HCT116 (cell line): ENCODE measurements around the gene NRTN. TPM values are rescaled to one million over a fixed set of nuclear protein-coding genes. Genes with fewer than 3 reads are reported as not detected.

Experiments
- ATAC-seq: fragments of 200-7000 bp; cut with Tn5 transposase; 2 replicates; pipeline ENCODE4 v1.9.1; 2020; ENCODE audit warnings: mild to moderate bottlenecking, moderate library complexity
- BruUV-seq: library from RNA; stranded (reverse); fragments of 400-500 nt; replicated peaks from 2 replicates; lab custom pipeline; 2021; lab: Mats Ljungman, UMichigan
- CTCF ChIA-PET: fragments of 300-600 bp; sonication (Branson Sonifier 250); formaldehyde crosslinking; loops from one replicate; lab custom pipeline; 2021; ENCODE audit warnings: antibody characterized with exemption; lab: Charles Lee
- POLR2A ChIA-PET: fragments of 300-600, 350-600 bp; sonication (Branson Sonifier 250); formaldehyde crosslinking; loops from one replicate; lab custom pipeline; 2021; ENCODE audit warnings: antibody characterized with exemption; lab: Charles Lee
- RAD21 ChIA-PET, 2 experiments: fragments of 300-600 bp; sonication (Branson Sonifier 250); formaldehyde crosslinking; loops; one replicate each; lab custom pipeline; 2023; ENCODE audit warnings: low total read pairs in 2 of 2; ENCODE audit not compliant: uncharacterized antibody in 2 of 2, unreplicated experiment in 2 of 2, low non-redundant PET in 1 of 2; lab: Charles Lee
- DNase-seq: peaks from one replicate; pipeline ENCODE4 v3.0.0-alpha.2; 2010; ENCODE audit warnings: low read depth, low spot score
- H2AFZ ChIP-seq: fragments of 200-600 bp; shearing (Covaris generic), sonication (generic); 2 replicates; pipeline ENCODE4 v1.6.1; 2017; ENCODE audit warnings: low read depth, mixed run types, mixed read lengths, antibody characterized with exemption, low read length; ENCODE audit not compliant: poor library complexity, severe bottlenecking
- H3K27ac ChIP-seq: 2 replicates; pipeline ENCODE4 v1.5.1; 2012; ENCODE audit warnings: low read depth, low read length
- H3K27me3 ChIP-seq: fragments of 200-600 bp; sonication (generic); 2 replicates; pipeline ENCODE4 v1.6.1; 2016; ENCODE audit warnings: mixed run types, low read length, mixed read lengths; ENCODE audit not compliant: insufficient read depth
- H3K36me3 ChIP-seq, 2 experiments: fragments of 200-500 bp in 1 of 2; fragments of 200-600 bp in 1 of 2; sonication (Bioruptor generic) in 1 of 2; sonication (generic) in 1 of 2; 2 replicates each; pipeline versions ENCODE4 v1.5.1 to v1.6.1; 2014 to 2016; ENCODE audit warnings: low read length in 2 of 2, inconsistent platforms in 1 of 2, mixed read lengths in 1 of 2, mixed run types in 1 of 2; ENCODE audit not compliant: insufficient read depth in 2 of 2, control insufficient read depth in 1 of 2
- H3K4me1 ChIP-seq, 2 experiments: fragments of 200-600 bp in 1 of 2; sonication (generic) in 1 of 2; 2 replicates each; pipeline versions ENCODE4 v1.5.1 to v1.6.1; 2012 to 2017; ENCODE audit warnings: low read length in 2 of 2, inconsistent platforms in 1 of 2, mild to moderate bottlenecking in 1 of 2, mixed read lengths in 1 of 2, mixed run types in 1 of 2, moderate library complexity in 1 of 2; ENCODE audit not compliant: insufficient read depth in 2 of 2, control insufficient read depth in 1 of 2
- H3K4me2 ChIP-seq: fragments of 200-600 bp; sonication (generic); 2 replicates; pipeline ENCODE4 v1.6.1; 2017; ENCODE audit warnings: mixed run types, low read length, mixed read lengths
- H3K4me3 ChIP-seq, 2 experiments: fragments of 200-600 bp in 1 of 2; sonication (generic) in 1 of 2; replicated peaks in 1 of 2; 2 replicates each; pipeline ENCODE4 v1.5.1; 2011 to 2016; ENCODE audit warnings: low read length in 2 of 2, control low read depth in 1 of 2, low read depth in 1 of 2, mild to moderate bottlenecking in 1 of 2, mixed read lengths in 1 of 2, mixed run types in 1 of 2
- H3K79me2 ChIP-seq: fragments of 200-600 bp; sonication (generic); 2 replicates; pipeline ENCODE4 v1.6.1; 2017; ENCODE audit warnings: mild to moderate bottlenecking, mixed run types, low read length, moderate library complexity, mixed read lengths; ENCODE audit not compliant: insufficient read depth
- H3K9ac ChIP-seq: fragments of 200-600 bp; sonication (generic); 2 replicates; pipeline ENCODE4 v1.6.1; 2016; ENCODE audit warnings: low read length, mixed read lengths
- H3K9me2 ChIP-seq: fragments of 200-600 bp; sonication (generic), shearing (Covaris generic); 2 replicates; pipeline ENCODE4 v1.6.1; 2017; ENCODE audit warnings: mixed run types, mild to moderate bottlenecking, moderate library complexity; ENCODE audit not compliant: insufficient read depth
- H3K9me3 ChIP-seq, 2 experiments: fragments of 200-500 bp in 1 of 2; fragments of 200-600 bp in 1 of 2; sonication (Bioruptor generic) in 1 of 2; sonication (generic) in 1 of 2; 2 replicates each; pipeline ENCODE4 v1.6.1; 2014 to 2017; ENCODE audit warnings: low read length in 2 of 2, mixed read lengths in 2 of 2, inconsistent platforms in 1 of 2, low read depth in 1 of 2, mild to moderate bottlenecking in 1 of 2, mixed run types in 1 of 2, moderate library complexity in 1 of 2; ENCODE audit not compliant: control insufficient read depth in 1 of 2, insufficient read depth in 1 of 2
- H4K20me1 ChIP-seq: fragments of 200-600 bp; sonication (generic), shearing (Covaris generic); 2 replicates; pipeline ENCODE4 v1.6.1; 2017; ENCODE audit warnings: mixed run types, mild to moderate bottlenecking, moderate library complexity; ENCODE audit not compliant: insufficient read depth
- CBX3 ChIP-seq: IDR thresholded peaks from 2 replicates; pipeline ENCODE4 v1.6.1; 2012; ENCODE audit warnings: low read depth
- CEBPB ChIP-seq: IDR thresholded peaks from 2 replicates; pipeline ENCODE4 v1.6.1; 2012; ENCODE audit warnings: low read depth
- ELF1 ChIP-seq: IDR thresholded peaks from 2 replicates; pipeline ENCODE4 v1.6.1; 2012; ENCODE audit warnings: low read depth, borderline replicate concordance
- EZH2 ChIP-seq: fragments of 200-600 bp; sonication (generic); IDR thresholded peaks from 2 replicates; pipeline ENCODE4 v1.6.1; 2017; ENCODE audit warnings: antibody characterized with exemption, mixed run types
- EZH2phosphoT487 ChIP-seq: fragments of 200-600 bp; IDR thresholded peaks from 2 replicates; pipeline ENCODE4 v1.6.1; 2018; ENCODE audit warnings: antibody characterized with exemption, borderline replicate concordance
- FOSL1 ChIP-seq: IDR thresholded peaks from 2 replicates; pipeline ENCODE4 v1.6.1; 2012; ENCODE audit warnings: low read depth
- JUND ChIP-seq: IDR thresholded peaks from 2 replicates; pipeline ENCODE4 v1.6.1; 2012
- POLR2AphosphoS5 ChIP-seq: IDR thresholded peaks from 2 replicates; pipeline ENCODE4 v1.6.1; 2011; ENCODE audit warnings: mild to moderate bottlenecking, low read depth, low read length, moderate library complexity
- RAD21 ChIP-seq: IDR thresholded peaks from 2 replicates; pipeline ENCODE4 v1.6.1; 2012; ENCODE audit warnings: low read depth, mild to moderate bottlenecking
- SIN3A ChIP-seq: IDR thresholded peaks from 2 replicates; pipeline ENCODE4 v1.6.1; 2012; ENCODE audit warnings: low read depth
- SP1 ChIP-seq: IDR thresholded peaks from 2 replicates; pipeline ENCODE4 v1.6.1; 2012; ENCODE audit warnings: low read depth
- YY1 ChIP-seq: IDR thresholded peaks from 2 replicates; pipeline ENCODE4 v1.6.1; 2011; ENCODE audit warnings: low read length, low read depth, moderate library complexity, mild to moderate bottlenecking; ENCODE audit not compliant: insufficient replicate concordance; ENCODE audit errors: extremely low read depth
- ZFX ChIP-seq: fragments of 450-650 bp; IDR thresholded peaks from 2 replicates; pipeline ENCODE4 v1.6.1; 2017
- ZNF274 ChIP-seq: fragments of 200-500 bp; sonication (Bioruptor generic); IDR thresholded peaks from 2 replicates; pipeline ENCODE4 v1.6.1; 2014; ENCODE audit warnings: mild to moderate bottlenecking, low read depth, low read length, inconsistent platforms
- intact Hi-C: fragments of 100-400 bp; cut with micrococcal nuclease; formaldehyde crosslinking; loops from 2 replicates; pipeline ENCODE4 v1.10.0; 2022
- total RNA-seq: library from RNA; stranded (reverse); gene quantifications from one replicate; pipeline ENCODE4 v1.2.1, GENCODE V29; 2021; ENCODE audit not compliant: unreplicated experiment
- TF ChIP-seq, protein P1 (sequence below), 3 experiments: fragments of 200-600 bp in 1 of 3; sonication (generic) in 1 of 3; IDR thresholded peaks in 2 of 3; conservative IDR thresholded peaks in 1 of 3; 2 replicates each; pipeline ENCODE4 v1.5.1; 2012 to 2017; ENCODE audit warnings: low read depth in 2 of 3, low read length in 2 of 3, antibody characterized with exemption in 1 of 3, borderline replicate concordance in 1 of 3, control low read depth in 1 of 3, mild to moderate bottlenecking in 1 of 3, mixed read lengths in 1 of 3, mixed run types in 1 of 3, moderate library complexity in 1 of 3; ENCODE audit not compliant: insufficient read depth in 1 of 3
- TF ChIP-seq, protein P2 (sequence below): IDR thresholded peaks from 2 replicates; pipeline ENCODE4 v1.6.1; 2012
- TF ChIP-seq, protein P3 (sequence below): IDR thresholded peaks from 2 replicates; pipeline ENCODE4 v1.6.1; 2011; ENCODE audit warnings: mild to moderate bottlenecking, low read length, moderate library complexity; ENCODE audit not compliant: insufficient replicate concordance; ENCODE audit errors: extremely low read depth
- TF ChIP-seq, protein P4 (sequence below): IDR thresholded peaks from 2 replicates; pipeline ENCODE4 v1.6.1; 2012; ENCODE audit warnings: low read depth

The NRTN gene
- total RNA-seq, 1 experiment from 2014 or later: 11.5 TPM

DNA sequence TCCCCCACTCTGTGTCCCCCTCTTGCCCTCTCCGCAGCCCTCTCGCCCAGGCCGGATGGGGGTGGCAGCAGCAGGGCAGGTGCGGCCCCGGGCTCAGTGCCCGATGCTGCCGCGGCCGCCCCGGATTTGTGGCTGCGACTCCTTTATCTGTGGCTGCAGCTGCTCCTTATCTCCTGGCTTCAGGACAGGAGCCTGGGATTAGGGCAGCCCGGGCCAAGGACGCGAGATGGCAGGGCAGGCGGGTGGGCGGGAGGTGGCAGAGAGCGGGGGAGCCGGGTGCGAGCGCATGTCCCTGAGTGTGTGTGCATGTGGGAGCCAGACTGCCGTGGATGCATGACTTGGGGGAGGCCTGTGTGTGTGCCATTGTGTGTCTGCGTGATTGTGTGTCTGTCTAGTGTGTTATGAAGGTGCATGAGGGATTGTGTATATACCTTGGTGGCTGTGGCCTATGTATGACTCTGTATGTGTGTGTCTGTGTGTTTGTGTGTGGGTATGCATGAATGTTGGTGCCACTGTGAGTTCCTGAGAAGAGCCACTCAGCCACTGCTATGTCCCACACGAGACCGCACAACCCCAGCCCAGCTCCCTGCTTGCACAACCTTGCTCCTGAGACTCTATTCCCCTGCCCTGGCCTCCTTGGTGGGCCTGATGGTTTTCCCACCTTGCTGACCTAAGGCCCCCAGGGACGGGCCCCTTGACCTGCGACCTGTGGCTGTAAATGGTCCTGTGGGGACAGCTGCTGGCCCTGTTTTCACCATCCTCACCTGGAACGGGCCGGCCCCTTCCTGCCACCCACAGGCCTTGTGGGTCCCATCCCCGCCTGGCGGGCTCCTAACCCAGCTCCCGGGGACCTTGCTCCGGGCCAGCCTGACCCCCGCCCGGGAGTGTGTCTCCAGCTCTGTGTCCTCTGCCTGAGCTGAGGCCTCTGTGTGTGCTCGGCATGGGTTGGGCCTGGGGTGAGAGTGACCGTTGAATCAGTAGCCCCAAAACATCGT, 5.3 kb upstream of the NRTN start:
- ATAC-seq: no peak

More for the DNA sequence above, 5.3 kb upstream of the NRTN start:
- ChIA-PET CTCF (no interaction called here), RAD21 (no interaction called here), POLR2A (interaction anchor here (0.9 kb wide), 1 partner anchor 28 kb away, joined by 3 read pairs; no protein-coding TSS in a partner anchor)
- Histone ChIP-seq H3K27ac (no peak overlapping the region), H2AFZ (no peak overlapping the region), H3K36me3 (no peaks in the 10 kb centered on the region), H3K4me2 (no peak overlapping the region), H3K79me2 (no peaks in the 10 kb centered on the region), H3K9me3 (no peaks in the 10 kb centered on the region), H3K9me2 (no peaks in the 10 kb centered on the region), H3K9ac (no peak overlapping the region), H3K27me3 (no peaks in the 10 kb centered on the region), H3K4me3 (no peak overlapping the region), H3K4me1 (peaks cover 4 to 15% of the 10 kb centered on the region in 2 experiments), H4K20me1 (no peaks in the 10 kb centered on the region)
- BruUV-seq: no TSS peak
- intact Hi-C loops: no loop called here
- TF ChIP-seq JUND (no peak), CEBPB (no peak), ZNF274 (no peak), CBX3 (no peak), EZH2phosphoT487 (no peak), FOSL1 (no peak), ZFX (no peak), RAD21 (no peak), EZH2 (no peak), ELF1 (no peak), SIN3A (no peak), POLR2AphosphoS5 (no peak), SP1 (no peak), YY1 (no peak)
- TF ChIP-seq, protein P1, sequence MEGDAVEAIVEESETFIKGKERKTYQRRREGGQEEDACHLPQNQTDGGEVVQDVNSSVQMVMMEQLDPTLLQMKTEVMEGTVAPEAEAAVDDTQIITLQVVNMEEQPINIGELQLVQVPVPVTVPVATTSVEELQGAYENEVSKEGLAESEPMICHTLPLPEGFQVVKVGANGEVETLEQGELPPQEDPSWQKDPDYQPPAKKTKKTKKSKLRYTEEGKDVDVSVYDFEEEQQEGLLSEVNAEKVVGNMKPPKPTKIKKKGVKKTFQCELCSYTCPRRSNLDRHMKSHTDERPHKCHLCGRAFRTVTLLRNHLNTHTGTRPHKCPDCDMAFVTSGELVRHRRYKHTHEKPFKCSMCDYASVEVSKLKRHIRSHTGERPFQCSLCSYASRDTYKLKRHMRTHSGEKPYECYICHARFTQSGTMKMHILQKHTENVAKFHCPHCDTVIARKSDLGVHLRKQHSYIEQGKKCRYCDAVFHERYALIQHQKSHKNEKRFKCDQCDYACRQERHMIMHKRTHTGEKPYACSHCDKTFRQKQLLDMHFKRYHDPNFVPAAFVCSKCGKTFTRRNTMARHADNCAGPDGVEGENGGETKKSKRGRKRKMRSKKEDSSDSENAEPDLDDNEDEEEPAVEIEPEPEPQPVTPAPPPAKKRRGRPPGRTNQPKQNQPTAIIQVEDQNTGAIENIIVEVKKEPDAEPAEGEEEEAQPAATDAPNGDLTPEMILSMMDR (IDR thresholded peaks at IDR 0.05 in 2 of 3, conservative IDR thresholded peaks at IDR 0.05 in 1 of 3; ENCODE audit: borderline replicate concordance in 1 of 3, insufficient read depth in 1 of 3, low read depth in 2 of 3, low read length in 2 of 3): no peak
- TF ChIP-seq, protein P2, sequence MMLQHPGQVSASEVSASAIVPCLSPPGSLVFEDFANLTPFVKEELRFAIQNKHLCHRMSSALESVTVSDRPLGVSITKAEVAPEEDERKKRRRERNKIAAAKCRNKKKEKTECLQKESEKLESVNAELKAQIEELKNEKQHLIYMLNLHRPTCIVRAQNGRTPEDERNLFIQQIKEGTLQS: no peak
- TF ChIP-seq, protein P3, sequence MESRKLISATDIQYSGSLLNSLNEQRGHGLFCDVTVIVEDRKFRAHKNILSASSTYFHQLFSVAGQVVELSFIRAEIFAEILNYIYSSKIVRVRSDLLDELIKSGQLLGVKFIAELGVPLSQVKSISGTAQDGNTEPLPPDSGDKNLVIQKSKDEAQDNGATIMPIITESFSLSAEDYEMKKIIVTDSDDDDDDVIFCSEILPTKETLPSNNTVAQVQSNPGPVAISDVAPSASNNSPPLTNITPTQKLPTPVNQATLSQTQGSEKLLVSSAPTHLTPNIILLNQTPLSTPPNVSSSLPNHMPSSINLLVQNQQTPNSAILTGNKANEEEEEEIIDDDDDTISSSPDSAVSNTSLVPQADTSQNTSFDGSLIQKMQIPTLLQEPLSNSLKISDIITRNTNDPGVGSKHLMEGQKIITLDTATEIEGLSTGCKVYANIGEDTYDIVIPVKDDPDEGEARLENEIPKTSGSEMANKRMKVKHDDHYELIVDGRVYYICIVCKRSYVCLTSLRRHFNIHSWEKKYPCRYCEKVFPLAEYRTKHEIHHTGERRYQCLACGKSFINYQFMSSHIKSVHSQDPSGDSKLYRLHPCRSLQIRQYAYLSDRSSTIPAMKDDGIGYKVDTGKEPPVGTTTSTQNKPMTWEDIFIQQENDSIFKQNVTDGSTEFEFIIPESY: no peak
- TF ChIP-seq, protein P4, sequence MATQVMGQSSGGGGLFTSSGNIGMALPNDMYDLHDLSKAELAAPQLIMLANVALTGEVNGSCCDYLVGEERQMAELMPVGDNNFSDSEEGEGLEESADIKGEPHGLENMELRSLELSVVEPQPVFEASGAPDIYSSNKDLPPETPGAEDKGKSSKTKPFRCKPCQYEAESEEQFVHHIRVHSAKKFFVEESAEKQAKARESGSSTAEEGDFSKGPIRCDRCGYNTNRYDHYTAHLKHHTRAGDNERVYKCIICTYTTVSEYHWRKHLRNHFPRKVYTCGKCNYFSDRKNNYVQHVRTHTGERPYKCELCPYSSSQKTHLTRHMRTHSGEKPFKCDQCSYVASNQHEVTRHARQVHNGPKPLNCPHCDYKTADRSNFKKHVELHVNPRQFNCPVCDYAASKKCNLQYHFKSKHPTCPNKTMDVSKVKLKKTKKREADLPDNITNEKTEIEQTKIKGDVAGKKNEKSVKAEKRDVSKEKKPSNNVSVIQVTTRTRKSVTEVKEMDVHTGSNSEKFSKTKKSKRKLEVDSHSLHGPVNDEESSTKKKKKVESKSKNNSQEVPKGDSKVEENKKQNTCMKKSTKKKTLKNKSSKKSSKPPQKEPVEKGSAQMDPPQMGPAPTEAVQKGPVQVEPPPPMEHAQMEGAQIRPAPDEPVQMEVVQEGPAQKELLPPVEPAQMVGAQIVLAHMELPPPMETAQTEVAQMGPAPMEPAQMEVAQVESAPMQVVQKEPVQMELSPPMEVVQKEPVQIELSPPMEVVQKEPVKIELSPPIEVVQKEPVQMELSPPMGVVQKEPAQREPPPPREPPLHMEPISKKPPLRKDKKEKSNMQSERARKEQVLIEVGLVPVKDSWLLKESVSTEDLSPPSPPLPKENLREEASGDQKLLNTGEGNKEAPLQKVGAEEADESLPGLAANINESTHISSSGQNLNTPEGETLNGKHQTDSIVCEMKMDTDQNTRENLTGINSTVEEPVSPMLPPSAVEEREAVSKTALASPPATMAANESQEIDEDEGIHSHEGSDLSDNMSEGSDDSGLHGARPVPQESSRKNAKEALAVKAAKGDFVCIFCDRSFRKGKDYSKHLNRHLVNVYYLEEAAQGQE: no peak
- DNase-seq: no peak
